GM19351 (cell line): ENCODE data around the gene PCNX1.
"Not testable (repeated sequence)": the region's sequence is repeated elsewhere in the genome, so short reads cannot be mapped to it uniquely, and the experiment has no call there.

Experiments
- ATAC-seq: cut with Tn5 transposase; IDR thresholded peaks from one replicate; pipeline ENCODE4 v1.9.1; 2021; ENCODE audit warnings: mild to moderate bottlenecking, moderate library complexity; ENCODE audit not compliant: unreplicated experiment

PCNX1 gene

GRCh38 chr14:71142375-71143038 lies 235.2 kb downstream of the PCNX1 start:
- no peak for ATAC-seq

- ATAC-seq = no peak
Observed at GRCh38 chr14:71143381-71144290, 236.4 kb downstream of the PCNX1 start.

GRCh38 chr14:71147335-71147734 lies 240.1 kb downstream of the PCNX1 start:
- not testable (repeated sequence) for ATAC-seq

GRCh38 chr14:71148627-71149026 lies 241.4 kb downstream of the PCNX1 start:
- ATAC-seq = no peak

GRCh38 chr14:71150737-71151136 lies 243.5 kb downstream of the PCNX1 start:
- no peak for ATAC-seq

GRCh38 chr14:71155743-71156142 lies 248.5 kb downstream of the PCNX1 start:
- ATAC-seq = no peak

GRCh38 chr14:71163050-71163841 lies 256.0 kb downstream of the PCNX1 start:
- no peak for ATAC-seq

- ATAC-seq = no peak
Observed at GRCh38 chr14:71163842-71164629, 256.8 kb downstream of the PCNX1 start.
